Measurements from ENCODE around the gene ARID3A. TPM values are rescaled to one million over a fixed set of nuclear protein-coding genes. Genes with fewer than 3 reads are reported as not detected.

The ARID3A gene
- total RNA-seq, 2 experiments from 2014 or later, result 18.7 to 22.1 TPM

DNA sequence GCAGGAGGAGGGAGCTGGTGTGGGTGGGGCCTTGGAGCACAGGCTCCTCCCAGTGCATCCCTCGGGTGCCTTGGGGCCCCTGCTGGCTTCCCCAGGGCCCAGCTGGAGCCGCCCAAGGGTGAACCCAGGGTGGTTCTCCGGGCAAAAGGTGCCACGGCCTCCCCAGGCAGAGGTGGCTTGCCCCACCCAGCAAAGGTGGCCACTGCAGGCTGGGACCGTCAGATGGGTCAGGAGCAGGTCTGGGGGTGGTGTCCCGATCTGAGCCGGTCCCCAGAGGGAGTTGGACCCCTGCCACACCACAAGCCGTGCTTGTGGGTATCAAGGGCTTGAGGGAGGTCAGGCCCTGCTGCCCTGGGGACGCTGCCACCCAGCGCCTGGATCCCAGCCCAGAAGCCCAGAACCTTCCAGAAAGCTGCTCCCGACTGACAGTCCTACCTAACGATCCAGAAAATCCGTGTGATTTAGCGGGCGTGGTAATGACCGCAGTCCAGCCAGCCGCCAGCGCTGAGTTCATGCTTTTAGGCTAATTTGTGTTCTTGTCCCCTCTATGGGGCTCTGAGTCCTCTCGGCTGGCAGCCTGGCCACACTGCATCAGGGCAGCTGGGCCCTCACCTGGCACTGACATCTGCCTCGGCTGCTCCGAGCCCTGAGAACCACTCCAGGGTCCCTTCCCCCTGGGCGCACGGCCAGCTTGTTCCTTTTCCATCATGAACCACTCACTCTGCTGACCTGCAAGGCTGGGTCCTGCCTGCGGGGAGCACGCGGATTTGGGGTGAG lies 69.4 kb downstream of the ARID3A start:
- H3K36me3 Mint-ChIP-seq (ENCODE audit: low read depth), result peaks cover 10% of the 10 kb centered on the region
- no peak overlapping the region for H3K4me3 Mint-ChIP-seq
- H3K9me3 Mint-ChIP-seq, result no peaks in the 10 kb centered on the region
- intact Hi-C loops (cut with micrococcal nuclease), result no loop called here
- TF ChIP-seq, protein P1, sequence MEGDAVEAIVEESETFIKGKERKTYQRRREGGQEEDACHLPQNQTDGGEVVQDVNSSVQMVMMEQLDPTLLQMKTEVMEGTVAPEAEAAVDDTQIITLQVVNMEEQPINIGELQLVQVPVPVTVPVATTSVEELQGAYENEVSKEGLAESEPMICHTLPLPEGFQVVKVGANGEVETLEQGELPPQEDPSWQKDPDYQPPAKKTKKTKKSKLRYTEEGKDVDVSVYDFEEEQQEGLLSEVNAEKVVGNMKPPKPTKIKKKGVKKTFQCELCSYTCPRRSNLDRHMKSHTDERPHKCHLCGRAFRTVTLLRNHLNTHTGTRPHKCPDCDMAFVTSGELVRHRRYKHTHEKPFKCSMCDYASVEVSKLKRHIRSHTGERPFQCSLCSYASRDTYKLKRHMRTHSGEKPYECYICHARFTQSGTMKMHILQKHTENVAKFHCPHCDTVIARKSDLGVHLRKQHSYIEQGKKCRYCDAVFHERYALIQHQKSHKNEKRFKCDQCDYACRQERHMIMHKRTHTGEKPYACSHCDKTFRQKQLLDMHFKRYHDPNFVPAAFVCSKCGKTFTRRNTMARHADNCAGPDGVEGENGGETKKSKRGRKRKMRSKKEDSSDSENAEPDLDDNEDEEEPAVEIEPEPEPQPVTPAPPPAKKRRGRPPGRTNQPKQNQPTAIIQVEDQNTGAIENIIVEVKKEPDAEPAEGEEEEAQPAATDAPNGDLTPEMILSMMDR (IDR thresholded peaks at IDR 0.05), result no peak
- no peak for ATAC-seq
- H3K27me3 Mint-ChIP-seq, result peaks cover 17% of the 10 kb centered on the region
- POLR2A ChIA-PET, result interaction anchor here (0.5 to 4.5 kb wide), 8 partner anchors 10 to 340 kb away, joined by 3 to 37 read pairs (median 4); partner anchors contain the start of genes RNU6-2 and WDR18
- H3K27ac Mint-ChIP-seq, result no peak overlapping the region
- no peak for DNase-seq
- peaks cover 9% of the 10 kb centered on the region for H3K4me1 Mint-ChIP-seq (ENCODE audit: low read depth)
- CTCF ChIA-PET, result interaction anchor here (0.7 to 1.9 kb wide), 3 partner anchors 13 to 73 kb away, joined by 3 to 4 read pairs (median 3); no protein-coding TSS in a partner anchor

DNA sequence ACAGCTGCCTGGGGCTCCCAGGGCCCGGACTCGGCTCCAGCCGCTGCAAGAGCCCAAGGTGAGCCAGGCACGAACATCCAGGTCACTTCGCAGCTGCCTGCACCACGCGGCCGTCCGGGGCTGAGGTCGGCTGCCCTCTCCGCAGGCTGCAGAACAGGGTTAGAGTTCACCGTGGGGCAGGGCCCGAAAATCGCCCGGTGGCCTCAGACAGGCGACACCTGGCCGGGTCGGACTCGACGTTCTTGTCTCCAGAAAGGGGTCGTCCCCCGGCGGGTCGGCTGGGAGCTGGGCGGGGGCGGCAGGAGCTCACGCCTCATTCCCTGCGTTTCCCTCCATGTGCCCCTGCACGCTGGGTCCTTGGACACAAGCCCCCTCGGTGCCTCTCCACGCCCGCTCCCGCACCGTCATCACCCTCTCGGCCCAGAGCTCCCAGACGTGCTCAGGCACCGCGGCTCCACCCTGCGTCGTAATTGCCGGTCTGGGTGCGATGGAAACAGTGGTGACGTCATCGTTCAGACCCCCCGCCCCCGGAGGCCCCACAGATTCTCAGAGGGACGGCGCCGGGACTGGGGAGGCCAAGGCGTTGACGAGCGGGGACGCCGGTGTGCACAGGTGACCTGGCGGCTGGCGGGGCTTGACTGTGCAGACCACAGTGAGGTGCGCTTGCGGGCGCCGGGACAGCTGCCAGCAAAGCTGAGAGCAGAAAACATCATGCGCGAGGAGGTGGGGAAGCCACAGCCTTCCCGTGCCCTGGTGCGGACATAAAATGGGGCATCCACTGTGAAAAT lies 70.4 kb downstream of the ARID3A start:
- no peaks in the 10 kb centered on the region for H3K9me3 Mint-ChIP-seq
- ChIA-PET CTCF (interaction anchor here (0.7 to 2.6 kb wide), 5 partner anchors 12 to 245 kb away, joined by 3 to 11 read pairs (median 4); partner anchors contain the start of gene WDR18), POLR2A (interaction anchor here (0.6 to 4.5 kb wide), 12 partner anchors 11 to 270 kb away, joined by 3 to 37 read pairs (median 4); partner anchors contain the start of genes RNU6-2 and WDR18)
- ATAC-seq (peak; percentile 38), DNase-seq (peak; percentile 86)
- H3K27me3 Mint-ChIP-seq, result peaks cover 20% of the 10 kb centered on the region
- H3K4me3 Mint-ChIP-seq, result peak overlapping the region; percentile 16
- peaks cover 4% of the 10 kb centered on the region for H3K36me3 Mint-ChIP-seq (ENCODE audit: low read depth)
- TF ChIP-seq, protein P1 (IDR thresholded peaks at IDR 0.05), result no peak
- intact Hi-C loops (cut with micrococcal nuclease), result no loop called here
- H3K4me1 Mint-ChIP-seq (ENCODE audit: low read depth), result peaks cover 9% of the 10 kb centered on the region
- no peak overlapping the region for H3K27ac Mint-ChIP-seq

DNA sequence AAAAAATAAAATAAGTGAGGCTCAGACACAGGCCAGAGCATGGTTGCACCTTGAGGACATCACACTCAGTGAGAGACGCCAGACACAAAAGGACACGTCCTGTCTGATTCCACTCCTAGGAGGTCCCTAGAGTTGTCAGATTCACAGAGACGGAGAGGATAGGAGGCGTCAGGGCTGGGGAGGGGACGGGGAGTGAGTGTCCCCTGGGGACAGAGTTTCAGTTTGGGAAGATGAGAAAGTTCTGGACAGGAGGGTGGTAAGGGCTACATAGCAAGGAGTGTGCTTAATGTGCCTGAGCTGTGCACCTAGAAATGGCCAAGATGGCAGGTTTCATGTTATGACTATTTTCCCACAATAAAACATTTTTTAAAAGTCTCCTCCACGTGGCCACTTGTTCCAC lies 72.2 kb downstream of the ARID3A start:
- ATAC-seq, result no peak
- no peak overlapping the region for H3K4me3 Mint-ChIP-seq
- no peaks in the 10 kb centered on the region for H3K36me3 Mint-ChIP-seq (ENCODE audit: low read depth)
- CTCF ChIA-PET, result interaction anchor here (1.5 to 2.6 kb wide), 3 partner anchors 9 to 243 kb away, joined by 3 to 11 read pairs (median 6); partner anchors contain the start of gene WDR18
- no peak overlapping the region for H3K27ac Mint-ChIP-seq
- H3K9me3 Mint-ChIP-seq, result no peaks in the 10 kb centered on the region
- DNase-seq, result no peak
- TF ChIP-seq, protein P1 (IDR thresholded peaks at IDR 0.05), result no peak
- intact Hi-C loops (cut with micrococcal nuclease), result no loop called here
- peaks cover 9% of the 10 kb centered on the region for H3K4me1 Mint-ChIP-seq (ENCODE audit: low read depth)
- POLR2A ChIA-PET, result interaction anchor here (1.4 to 4.5 kb wide), 3 partner anchors 13 to 24 kb away, joined by 4 to 37 read pairs (median 11); partner anchors contain the start of genes RNU6-2 and WDR18
- H3K27me3 Mint-ChIP-seq, result peaks cover 25% of the 10 kb centered on the region

DNA sequence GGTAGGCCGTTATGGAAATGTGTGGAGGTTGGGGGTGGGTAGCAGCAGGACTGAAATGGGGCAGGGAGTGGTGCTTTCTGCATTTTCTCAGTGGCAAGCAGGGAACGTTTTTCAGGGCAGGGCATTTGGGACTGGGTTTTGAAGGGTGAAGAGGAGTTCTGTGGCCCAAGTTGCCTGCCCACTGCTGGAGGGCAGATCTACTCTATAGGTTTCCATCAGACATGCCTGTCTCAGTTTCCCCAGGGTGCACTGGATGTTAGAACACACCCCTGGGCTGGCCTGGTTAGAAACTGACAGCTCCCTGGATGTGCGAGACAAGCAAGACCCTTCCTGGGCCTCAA lies 73.5 kb downstream of the ARID3A start:
- ATAC-seq, result no peak
- Mint-ChIP-seq H3K27ac (no peak overlapping the region), H3K4me1 (ENCODE audit: low read depth) (peaks cover 9% of the 10 kb centered on the region), H3K36me3 (ENCODE audit: low read depth) (no peaks in the 10 kb centered on the region), H3K27me3 (peaks cover 25% of the 10 kb centered on the region), H3K9me3 (no peaks in the 10 kb centered on the region), H3K4me3 (no peak overlapping the region)
- TF ChIP-seq, protein P1 (IDR thresholded peaks at IDR 0.05), result no peak
- ChIA-PET POLR2A (interaction anchor here (4.5 kb wide), 1 partner anchor 14 kb away, joined by 37 read pairs; the partner anchor contains the start of gene WDR18), CTCF (interaction anchor here (1.0 kb wide), 1 partner anchor 136 kb away, joined by 3 read pairs; no protein-coding TSS in a partner anchor)
- intact Hi-C loops (cut with micrococcal nuclease), result no loop called here
- no peak for DNase-seq
